ENCODE results near the gene RASA3.
"Not testable (repeated sequence)": the region's sequence is repeated elsewhere in the genome, so short reads cannot be mapped to it uniquely, and the experiment has no call there.

Gene RASA3

DNA sequence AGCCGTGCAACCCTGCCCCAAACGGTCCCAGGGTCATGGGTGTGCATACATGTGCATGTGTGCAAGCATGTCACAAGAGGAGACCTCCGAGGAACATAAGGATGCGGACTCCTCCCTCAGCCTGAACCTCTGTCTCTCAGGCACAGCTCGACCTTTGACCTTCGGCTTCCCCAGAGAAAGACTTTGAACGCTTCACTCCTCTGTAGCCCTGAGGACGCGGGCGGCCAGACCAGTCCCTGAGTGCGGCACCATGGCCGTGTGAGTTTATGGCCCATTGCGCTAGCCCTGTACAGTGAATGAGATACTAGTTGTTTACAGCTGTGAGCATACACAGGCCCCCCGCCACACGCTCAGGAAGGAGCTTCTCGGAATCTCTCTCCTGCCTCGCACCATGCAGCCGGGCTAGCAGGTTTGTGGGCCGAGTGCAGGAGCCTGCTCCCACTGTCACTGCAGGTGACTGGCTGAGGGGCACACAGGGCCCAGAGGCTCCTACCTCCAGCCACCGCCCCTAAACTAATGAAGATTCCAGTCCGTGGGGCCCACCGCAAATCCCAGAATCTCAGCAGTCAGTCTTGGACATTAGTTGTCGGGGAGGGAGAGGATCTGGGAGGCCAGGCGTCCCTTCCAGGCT is 10.8 kb downstream of the RASA3 start:
- H3K4me3 ChIP-seq (ENCODE audit: low read length), result no peak overlapping the region
- no peaks in the 10 kb centered on the region for H3K36me3 ChIP-seq (ENCODE audit: insufficient read depth, low read length)
- no peaks in the 10 kb centered on the region for H3K27me3 ChIP-seq (ENCODE audit: control insufficient read depth, insufficient read depth, low read length)
- peaks cover 73% of the 10 kb centered on the region for H3K4me1 ChIP-seq (ENCODE audit: control insufficient read depth, insufficient read depth, low read length)
- H3K4me2 ChIP-seq (ENCODE audit: low read length), result peak overlapping the region; percentile 50
- peak overlapping the region; percentile 44 for H3K9ac ChIP-seq (ENCODE audit: low read depth, low read length)
- H3K9me3 ChIP-seq (replicated peaks; ENCODE audit: low read length), result no peaks in the 10 kb centered on the region

DNA sequence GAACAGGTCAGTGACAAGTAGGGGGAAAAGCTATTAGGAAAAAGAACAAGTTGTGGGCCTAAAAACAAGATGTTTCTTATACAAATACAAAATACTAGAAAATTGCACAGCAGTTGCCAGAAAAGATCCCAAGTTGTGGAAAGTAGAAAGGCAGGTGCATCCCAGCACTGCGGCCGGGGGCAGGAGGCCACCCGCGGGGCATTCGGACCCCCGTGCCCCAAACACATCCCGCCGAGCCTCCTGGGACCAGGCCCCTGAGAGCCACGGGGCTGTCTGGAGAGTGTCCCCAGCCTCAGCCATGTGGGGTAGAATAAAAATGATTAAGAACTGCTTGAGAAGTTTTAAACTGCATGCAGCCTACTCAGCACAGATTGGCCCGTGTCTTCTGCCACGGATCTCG is 11.4 kb downstream of the RASA3 start:
- Histone ChIP-seq H3K4me3 (ENCODE audit: low read length) (no peak overlapping the region), H3K36me3 (ENCODE audit: insufficient read depth, low read length) (no peaks in the 10 kb centered on the region), H3K9ac (ENCODE audit: low read depth, low read length) (peak overlapping the region; percentile 34)

DNA sequence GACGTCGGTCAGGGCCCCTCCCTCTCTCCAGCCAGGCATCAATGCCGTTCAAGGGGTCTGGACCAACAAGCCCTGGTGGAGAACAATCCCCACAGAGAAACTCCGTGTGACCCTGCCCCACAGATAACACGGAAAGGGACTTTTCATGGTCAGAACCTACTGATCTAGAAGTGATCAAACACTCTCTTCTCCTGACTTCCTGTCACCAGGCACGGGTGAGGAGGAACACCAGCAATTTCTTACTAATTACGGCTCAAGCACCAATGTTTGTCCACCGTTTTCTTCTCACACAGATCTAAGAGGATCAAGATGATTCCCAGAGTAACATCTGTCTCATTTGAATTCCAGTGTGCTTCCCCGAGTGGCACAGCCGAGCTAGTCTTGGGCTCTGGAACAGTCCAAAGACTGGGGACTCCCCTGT is 11.8 kb downstream of the RASA3 start:
- no peaks in the 10 kb centered on the region for H3K9me3 ChIP-seq (replicated peaks; ENCODE audit: low read length)
- peak overlapping the region; percentile 34 for H3K9ac ChIP-seq (ENCODE audit: low read depth, low read length)
- H3K27me3 ChIP-seq (ENCODE audit: control insufficient read depth, insufficient read depth, low read length), result no peaks in the 10 kb centered on the region
- H3K4me2 ChIP-seq (ENCODE audit: low read length), result peak overlapping the region; percentile 0
- H3K36me3 ChIP-seq (ENCODE audit: insufficient read depth, low read length), result no peaks in the 10 kb centered on the region
- peaks cover 81% of the 10 kb centered on the region for H3K4me1 ChIP-seq (ENCODE audit: control insufficient read depth, insufficient read depth, low read length)
- H3K4me3 ChIP-seq (ENCODE audit: low read length), result no peak overlapping the region

More for the DNA sequence above, 11.4 kb downstream of the RASA3 start:
- Histone ChIP-seq H3K4me1 (ENCODE audit: control insufficient read depth, insufficient read depth, low read length) (peaks cover 77% of the 10 kb centered on the region), H3K27me3 (ENCODE audit: control insufficient read depth, insufficient read depth, low read length) (no peaks in the 10 kb centered on the region), H3K9me3 (replicated peaks; ENCODE audit: low read length) (no peaks in the 10 kb centered on the region), H3K4me2 (ENCODE audit: low read length) (peak overlapping the region; percentile 50)

DNA sequence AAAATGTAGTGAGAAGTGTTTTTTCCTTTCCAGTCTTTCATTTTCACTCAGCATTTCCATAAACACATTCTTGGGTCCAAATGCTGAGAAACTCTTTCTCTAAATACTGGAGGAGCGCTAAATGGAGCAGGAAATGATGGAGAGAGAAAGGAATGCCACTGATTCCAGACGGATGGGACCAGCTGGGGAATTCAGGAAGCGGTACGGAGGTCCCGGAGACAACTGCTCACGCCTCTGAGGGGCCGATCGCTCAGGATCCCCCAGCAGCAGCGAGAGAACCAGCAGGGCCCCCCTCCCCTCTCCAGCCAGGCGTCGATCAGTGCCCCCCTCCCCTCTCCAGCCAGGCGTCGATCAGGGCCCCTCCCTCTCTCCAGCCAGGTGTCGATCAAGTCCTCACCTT is 13.2 kb downstream of the RASA3 start:
- H3K9me3 ChIP-seq (replicated peaks; ENCODE audit: low read length), result no peaks in the 10 kb centered on the region
- peak overlapping the region; percentile 82 for H3K9ac ChIP-seq (ENCODE audit: low read depth, low read length)
- H3K36me3 ChIP-seq (ENCODE audit: insufficient read depth, low read length), result no peaks in the 10 kb centered on the region
- no peaks in the 10 kb centered on the region for H3K27me3 ChIP-seq (ENCODE audit: control insufficient read depth, insufficient read depth, low read length)
- H3K4me1 ChIP-seq (ENCODE audit: control insufficient read depth, insufficient read depth, low read length), result peaks cover 83% of the 10 kb centered on the region
- H3K4me3 ChIP-seq (ENCODE audit: low read length), result no peak overlapping the region
- peak overlapping the region; percentile 80 for H3K4me2 ChIP-seq (ENCODE audit: low read length)

DNA sequence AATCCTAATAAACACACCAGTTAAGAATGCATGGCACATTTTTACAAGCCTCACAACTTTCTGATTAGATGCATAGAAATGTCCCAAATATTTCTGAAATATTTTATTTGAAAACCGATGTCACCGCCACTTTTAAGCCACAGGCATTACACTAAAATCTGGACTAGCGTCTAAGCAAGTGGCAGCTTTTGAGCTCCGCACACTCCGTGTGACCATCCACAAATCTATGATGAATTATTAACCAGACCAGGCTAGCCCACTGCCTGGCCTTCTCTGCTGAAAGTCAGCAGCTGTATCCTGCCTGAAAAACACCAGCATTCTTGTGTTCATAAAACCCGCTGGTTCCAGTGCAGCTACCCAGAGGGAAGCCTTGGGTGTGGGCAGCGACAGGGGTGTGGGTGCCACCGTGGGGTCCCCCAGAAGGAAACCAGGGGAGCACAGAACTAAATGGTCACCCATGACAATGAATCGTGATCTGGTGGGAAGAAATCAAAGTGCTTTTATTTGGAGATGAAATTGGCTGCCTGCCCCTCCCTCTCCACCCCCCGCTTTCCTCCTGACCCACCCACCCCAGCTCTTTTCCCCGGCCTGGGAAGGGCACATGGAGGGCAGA is 13.8 kb downstream of the RASA3 start:
- no peaks in the 10 kb centered on the region for H3K27me3 ChIP-seq (ENCODE audit: control insufficient read depth, insufficient read depth, low read length)
- peaks cover 77% of the 10 kb centered on the region for H3K4me1 ChIP-seq (ENCODE audit: control insufficient read depth, insufficient read depth, low read length)
- H3K36me3 ChIP-seq (ENCODE audit: insufficient read depth, low read length), result peaks cover 3% of the 10 kb centered on the region
- peak overlapping the region; percentile 82 for H3K9ac ChIP-seq (ENCODE audit: low read depth, low read length)
- H3K9me3 ChIP-seq (replicated peaks; ENCODE audit: low read length), result no peaks in the 10 kb centered on the region
- H3K4me3 ChIP-seq (ENCODE audit: low read length), result peak overlapping the region; percentile 49
- H3K4me2 ChIP-seq (ENCODE audit: low read length), result peak overlapping the region; percentile 80

DNA sequence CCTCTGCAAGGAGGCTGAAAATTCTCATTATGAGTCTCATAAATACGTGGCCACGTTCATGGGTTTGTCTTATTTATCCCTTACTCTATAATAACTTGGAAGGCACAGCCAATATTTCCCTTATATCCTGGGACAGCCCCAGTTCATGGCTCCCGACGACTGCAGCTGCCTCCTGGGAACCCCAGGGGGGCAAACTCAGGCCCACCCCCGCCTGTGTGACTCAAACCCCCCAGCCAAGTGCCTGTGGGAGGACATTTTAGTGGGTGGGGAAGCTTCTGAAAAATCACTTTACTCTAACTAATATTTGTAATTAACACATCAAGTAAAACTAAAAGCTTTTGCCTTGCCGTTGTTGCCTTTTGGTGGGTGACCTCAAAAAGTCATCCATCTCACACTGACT is 14.3 kb downstream of the RASA3 start:
- Histone ChIP-seq H3K27me3 (ENCODE audit: control insufficient read depth, insufficient read depth, low read length) (no peaks in the 10 kb centered on the region), H3K4me3 (ENCODE audit: low read length) (peak overlapping the region; percentile 49), H3K9ac (ENCODE audit: low read depth, low read length) (peak overlapping the region; percentile 82), H3K9me3 (replicated peaks; ENCODE audit: low read length) (no peaks in the 10 kb centered on the region), H3K4me2 (ENCODE audit: low read length) (peak overlapping the region; percentile 80), H3K4me1 (ENCODE audit: control insufficient read depth, insufficient read depth, low read length) (peaks cover 75% of the 10 kb centered on the region), H3K36me3 (ENCODE audit: insufficient read depth, low read length) (peaks cover 5% of the 10 kb centered on the region)

DNA sequence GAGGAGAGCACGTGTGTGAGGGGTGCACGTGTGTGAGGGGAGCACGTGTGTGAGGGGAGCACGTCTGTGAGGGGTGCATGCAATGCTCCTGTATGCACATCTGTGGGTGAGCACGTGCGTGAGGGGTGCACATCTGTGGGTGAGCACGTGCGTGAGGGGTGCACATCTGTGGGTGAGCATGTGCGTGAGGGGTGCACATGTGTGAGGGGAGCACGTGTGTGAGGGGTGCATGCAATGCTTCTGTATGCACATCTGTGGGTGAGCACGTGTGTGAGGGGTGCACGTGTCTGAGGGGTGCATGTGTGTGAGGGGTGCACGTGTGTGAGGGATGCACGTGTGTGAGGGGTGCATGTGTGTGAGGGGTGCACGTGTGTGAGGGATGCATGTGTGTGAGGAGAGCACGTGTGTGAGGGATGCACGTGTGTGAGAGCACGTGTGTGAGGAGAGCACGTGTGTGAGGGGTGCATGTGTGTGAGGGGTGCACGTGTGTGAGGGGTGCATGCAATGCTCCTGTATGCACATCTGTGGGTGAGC is 15.0 kb downstream of the RASA3 start:
- not testable (repeated sequence) for H3K9me3 ChIP-seq (replicated peaks; ENCODE audit: low read length); H3K9ac ChIP-seq (ENCODE audit: low read depth, low read length); H3K27me3 ChIP-seq (ENCODE audit: control insufficient read depth, insufficient read depth, low read length)
- peak overlapping the region; percentile 80 for H3K4me2 ChIP-seq (ENCODE audit: low read length)
- H3K36me3 ChIP-seq (ENCODE audit: insufficient read depth, low read length), result peaks cover 11% of the 10 kb centered on the region
- H3K4me3 ChIP-seq (ENCODE audit: low read length), result peak overlapping the region; percentile 49
- peaks cover 75% of the 10 kb centered on the region for H3K4me1 ChIP-seq (ENCODE audit: control insufficient read depth, insufficient read depth, low read length)

DNA sequence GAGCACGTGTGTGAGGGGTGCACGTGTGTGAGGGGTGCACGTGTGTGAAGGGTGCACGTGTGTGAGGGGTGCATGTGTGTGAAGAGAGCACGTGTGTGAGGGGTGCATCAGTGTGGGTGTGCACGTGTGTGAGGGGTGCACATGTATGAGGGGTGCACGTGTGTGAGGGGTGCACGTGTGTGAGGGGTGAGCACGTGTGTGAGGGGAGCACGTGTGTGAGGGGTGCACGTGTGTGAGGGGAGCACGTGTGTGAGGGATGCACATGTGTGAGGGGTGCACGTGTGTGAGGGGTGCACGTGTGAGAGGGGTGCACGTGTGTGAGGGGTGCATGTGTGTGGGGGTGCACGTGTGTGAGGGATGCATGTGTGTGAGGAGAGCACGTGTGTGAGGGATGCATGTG is 15.7 kb downstream of the RASA3 start:
- Histone ChIP-seq H3K9ac (ENCODE audit: low read depth, low read length) (no peak overlapping the region), H3K36me3 (ENCODE audit: insufficient read depth, low read length) (peaks cover 13% of the 10 kb centered on the region), H3K4me2 (ENCODE audit: low read length) (no peak overlapping the region), H3K9me3 (replicated peaks; ENCODE audit: low read length) (no peaks in the 10 kb centered on the region), H3K4me3 (ENCODE audit: low read length) (no peak overlapping the region), H3K27me3 (ENCODE audit: control insufficient read depth, insufficient read depth, low read length) (no peaks in the 10 kb centered on the region), H3K4me1 (ENCODE audit: control insufficient read depth, insufficient read depth, low read length) (peaks cover 75% of the 10 kb centered on the region)

DNA sequence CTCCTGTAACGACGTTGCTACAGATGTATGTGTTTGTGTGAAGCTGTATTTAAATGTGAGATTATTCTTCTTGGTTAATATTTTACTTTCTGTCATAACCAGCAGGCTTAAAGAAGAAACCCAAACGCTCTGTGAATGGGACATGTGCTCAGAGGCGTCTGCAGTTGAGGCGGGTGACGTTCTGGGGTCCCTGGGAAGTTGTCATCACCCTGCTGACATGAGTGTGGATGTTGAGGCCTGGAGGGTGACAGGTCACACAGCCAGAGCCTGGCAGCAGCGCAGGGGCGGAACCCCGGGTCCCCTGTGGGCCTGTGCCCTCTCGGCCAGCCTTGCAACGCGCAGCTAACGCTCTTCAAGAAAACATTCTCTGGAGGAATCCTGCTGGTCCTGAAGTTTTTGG is 16.6 kb downstream of the RASA3 start:
- H3K9ac ChIP-seq (ENCODE audit: low read depth, low read length), result peak overlapping the region; percentile 74
- H3K4me2 ChIP-seq (ENCODE audit: low read length), result peak overlapping the region; percentile 30

DNA sequence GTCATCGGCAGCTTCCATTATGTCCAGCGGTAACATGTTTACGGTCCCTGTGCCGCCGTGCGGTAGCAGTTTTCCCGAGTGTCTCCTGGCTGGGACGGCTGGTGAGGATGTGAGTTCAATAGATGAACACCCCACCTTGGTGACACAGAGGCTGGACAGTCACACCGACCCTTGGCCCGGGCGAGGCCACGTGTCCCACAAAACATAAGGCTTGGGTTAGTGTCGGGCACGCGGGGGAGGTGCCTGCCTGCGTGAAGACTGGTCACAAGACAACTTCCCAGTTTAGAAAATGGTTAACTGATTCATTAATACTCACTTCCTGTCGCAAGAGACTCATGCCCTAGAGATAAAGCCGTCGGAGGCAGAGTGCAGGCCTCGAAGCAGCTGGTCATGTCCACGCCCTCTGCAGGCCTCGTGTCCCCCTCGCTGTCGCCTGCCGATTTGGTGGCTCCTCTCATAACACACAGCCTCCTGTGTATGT is 17.2 kb downstream of the RASA3 start:
- H3K4me3 ChIP-seq (ENCODE audit: low read length), result no peak overlapping the region
- peaks cover 13% of the 10 kb centered on the region for H3K36me3 ChIP-seq (ENCODE audit: insufficient read depth, low read length)
- peak overlapping the region; percentile 63 for H3K4me2 ChIP-seq (ENCODE audit: low read length)
- H3K9me3 ChIP-seq (replicated peaks; ENCODE audit: low read length), result no peaks in the 10 kb centered on the region
- no peaks in the 10 kb centered on the region for H3K27me3 ChIP-seq (ENCODE audit: control insufficient read depth, insufficient read depth, low read length)
- H3K4me1 ChIP-seq (ENCODE audit: control insufficient read depth, insufficient read depth, low read length), result peaks cover 73% of the 10 kb centered on the region
- peak overlapping the region; percentile 74 for H3K9ac ChIP-seq (ENCODE audit: low read depth, low read length)

More for the DNA sequence above, 16.6 kb downstream of the RASA3 start:
- H3K9me3 ChIP-seq (replicated peaks; ENCODE audit: low read length), result no peaks in the 10 kb centered on the region
- H3K36me3 ChIP-seq (ENCODE audit: insufficient read depth, low read length), result peaks cover 13% of the 10 kb centered on the region
- H3K4me1 ChIP-seq (ENCODE audit: control insufficient read depth, insufficient read depth, low read length), result peaks cover 72% of the 10 kb centered on the region
- H3K4me3 ChIP-seq (ENCODE audit: low read length), result no peak overlapping the region
- no peaks in the 10 kb centered on the region for H3K27me3 ChIP-seq (ENCODE audit: control insufficient read depth, insufficient read depth, low read length)

DNA sequence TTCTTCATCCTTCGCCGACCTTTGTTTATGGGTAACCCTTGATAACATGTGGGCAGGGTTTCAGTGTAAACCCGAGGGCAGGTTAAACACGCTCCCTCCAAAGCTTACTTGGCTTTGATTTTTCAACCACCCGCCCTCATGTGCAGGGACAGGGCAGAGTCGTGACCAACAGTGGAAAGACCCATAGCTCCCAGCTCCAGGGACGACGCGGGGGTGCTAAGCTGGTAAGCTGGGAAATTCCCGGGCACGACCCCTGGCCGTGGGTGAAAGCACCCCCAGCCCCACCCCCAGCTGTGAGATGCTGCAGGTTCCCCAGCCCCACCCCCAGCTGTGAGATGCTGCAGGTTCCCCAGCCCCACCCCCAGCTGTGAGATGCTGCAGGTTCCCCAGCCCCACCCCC is 17.8 kb downstream of the RASA3 start:
- not testable (repeated sequence) for H3K9ac ChIP-seq (ENCODE audit: low read depth, low read length); H3K4me3 ChIP-seq (ENCODE audit: low read length); H3K27me3 ChIP-seq (ENCODE audit: control insufficient read depth, insufficient read depth, low read length); H3K9me3 ChIP-seq (replicated peaks; ENCODE audit: low read length)
- peak overlapping the region; percentile 63 for H3K4me2 ChIP-seq (ENCODE audit: low read length)
- H3K36me3 ChIP-seq (ENCODE audit: insufficient read depth, low read length), result peaks cover 13% of the 10 kb centered on the region
- H3K4me1 ChIP-seq (ENCODE audit: control insufficient read depth, insufficient read depth, low read length), result peaks cover 78% of the 10 kb centered on the region

All from skeletal muscle satellite cell (primary cell).